HG03108 (cell line): ENCODE data around the gene UBE2C.

Experiments used
- ATAC-seq: cut with Tn5 transposase; IDR thresholded peaks from one replicate; pipeline ENCODE4 v1.9.1; 2021; ENCODE audit warnings: moderate library complexity; ENCODE audit not compliant: unreplicated experiment

UBE2C gene

GRCh38 chr20:45857114-45857881 lies 44.9 kb downstream of the UBE2C start, which contains the start of the genes ACOT8 and ZSWIM3:
TSS of gene ACOT8 (minus strand) at chr20:45857392. CDS start at chr20:45857315, 77 bp downstream.
TSS of gene ZSWIM3 (plus strand) at chr20:45857614. CDS start at chr20:45857826, 212 bp downstream.
- peak; percentile 97 for ATAC-seq

DNA sequence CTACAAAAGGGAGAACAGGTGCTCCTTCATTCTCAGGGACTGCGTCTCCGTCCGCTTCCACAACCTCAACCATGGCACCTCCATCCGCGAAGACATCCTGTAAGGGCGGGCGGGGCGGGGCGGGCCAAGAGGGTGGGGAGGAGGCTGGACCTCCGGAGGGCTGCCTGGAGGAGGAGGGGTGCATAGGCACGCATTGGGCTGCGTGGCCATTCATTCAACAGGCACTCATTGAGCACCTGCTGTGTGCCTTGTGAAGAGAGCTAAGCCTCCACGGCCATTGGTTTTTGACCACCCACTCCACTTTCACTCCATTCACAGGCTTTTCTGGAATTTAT lies 45.4 kb downstream of the UBE2C start:
- ATAC-seq, result peak; percentile 12

DNA sequence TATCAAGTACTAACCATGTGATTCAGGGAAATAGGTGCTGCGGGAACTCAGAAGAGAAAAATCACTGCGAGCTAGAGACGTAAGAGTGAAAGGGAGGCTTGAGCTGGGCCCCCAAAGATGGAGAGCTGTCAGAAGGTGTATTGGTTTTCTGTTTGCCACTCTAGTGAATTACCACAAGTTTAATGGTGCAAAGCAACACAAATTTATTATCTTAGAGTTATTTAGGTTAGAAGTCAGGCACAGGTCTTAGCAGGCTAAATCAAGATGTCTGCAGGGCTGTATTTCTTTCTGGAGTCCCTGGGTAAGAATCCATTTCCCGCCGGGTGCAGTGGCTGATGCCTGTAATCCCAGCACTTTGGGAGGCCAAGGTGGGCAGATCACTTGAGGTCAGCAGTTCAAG lies 47.5 kb downstream of the UBE2C start:
- no peak for ATAC-seq

DNA sequence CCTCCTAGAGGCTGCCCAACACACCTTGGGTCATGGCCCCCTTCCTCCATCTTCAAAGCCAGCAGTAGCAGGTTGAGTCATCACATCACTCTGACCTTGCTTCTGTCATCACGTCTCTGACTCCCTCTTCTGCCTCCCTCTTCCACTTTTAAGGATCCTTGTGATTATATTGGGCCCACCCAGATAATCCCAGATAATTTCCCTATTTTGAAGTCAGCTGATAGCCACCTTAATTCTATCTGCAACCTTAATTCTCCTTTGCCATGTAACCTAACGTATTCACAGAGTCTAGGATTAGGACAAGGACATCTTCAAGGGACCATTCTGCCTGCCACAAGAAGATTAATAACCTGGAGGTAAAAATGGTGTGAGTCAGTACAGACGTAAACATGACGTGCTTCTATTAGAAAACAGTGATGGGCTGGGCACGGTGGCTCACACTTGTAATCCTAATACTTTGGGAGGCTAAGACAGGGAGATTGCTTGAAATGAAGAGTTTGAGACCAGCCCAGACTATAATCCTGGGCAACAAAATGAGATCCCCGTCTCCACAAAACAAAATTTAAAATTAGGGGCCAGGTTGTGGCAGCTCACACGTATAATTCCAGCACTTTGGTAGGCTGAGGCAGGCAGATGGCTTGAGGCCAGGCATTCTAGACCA lies 48.2 kb downstream of the UBE2C start:
- ATAC-seq, result no peak

DNA sequence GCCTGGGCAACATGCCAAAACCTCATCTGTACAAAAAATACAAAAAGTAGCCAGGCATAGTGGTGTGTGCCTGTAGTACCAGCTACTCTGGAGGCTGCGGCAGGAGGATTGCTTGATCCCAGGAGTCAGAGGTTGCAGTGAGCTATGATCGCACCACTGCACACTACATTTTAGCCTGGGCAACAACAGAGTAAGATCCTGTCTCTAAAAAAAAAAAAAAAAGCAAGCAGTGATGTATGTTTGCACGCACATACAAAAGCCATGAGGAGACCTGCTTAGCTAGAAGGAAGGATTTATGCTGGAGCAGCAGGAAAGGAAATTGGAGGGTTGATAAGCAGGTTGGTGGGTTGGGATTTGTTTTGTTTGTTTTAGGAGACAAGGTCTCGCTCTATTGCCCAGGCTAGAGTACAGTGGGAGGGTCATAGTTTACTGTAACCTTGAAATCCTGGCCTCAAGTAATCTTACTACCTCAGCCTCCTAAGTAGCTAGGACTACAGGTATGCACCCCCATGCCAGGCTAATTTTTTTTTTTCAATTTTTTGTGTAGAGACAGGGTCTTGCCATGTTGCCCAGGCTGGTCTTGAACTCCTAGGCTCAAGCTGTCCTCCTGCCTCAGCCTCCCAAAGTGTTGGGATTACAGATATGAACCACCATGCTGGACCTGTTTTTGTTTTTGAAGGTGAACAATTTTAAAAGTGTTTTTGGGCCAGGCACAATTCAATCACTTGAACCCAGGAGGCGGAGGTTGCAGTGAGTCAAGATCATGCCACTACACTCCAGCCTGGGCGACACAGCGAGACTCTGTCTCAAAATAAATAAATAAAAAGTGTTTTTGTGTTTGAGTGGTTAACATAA lies 49.0 kb downstream of the UBE2C start:
- ATAC-seq, result no peak

- no peak for ATAC-seq
Observed at GRCh38 chr20:45863543-45864470, 51.4 kb downstream of the UBE2C start.

DNA sequence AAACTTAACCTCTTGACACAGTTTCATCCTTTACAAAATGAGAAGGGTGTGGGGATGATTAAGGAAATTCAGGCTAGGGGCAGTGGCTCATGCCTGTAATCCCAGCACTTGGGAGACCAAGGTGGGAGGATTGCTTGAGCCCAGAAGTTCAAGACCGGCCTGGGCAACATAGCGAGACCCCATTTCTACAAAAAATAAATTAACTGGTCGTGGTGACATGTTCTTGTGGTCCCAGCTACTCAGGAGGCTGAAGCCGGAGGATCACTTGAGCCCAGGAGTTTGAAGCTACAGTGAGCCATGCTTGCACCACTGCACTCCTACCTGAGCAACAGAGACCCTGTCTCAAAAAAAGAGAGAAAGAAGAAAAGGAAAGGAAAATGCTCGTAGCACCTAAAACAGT lies 54.0 kb downstream of the UBE2C start:
- ATAC-seq, result no peak
